Hematopoietic multipotent progenitor cell treated with erythropoietin and hydrocortisone succinate and interleukin-3 and kit ligand, for 17 days (in vitro differentiated cells): ENCODE results near the gene NOSIP.

Experiments
- DNase-seq: peaks from one replicate; pipeline ENCODE4 v3.0.0-alpha.2; 2015; ENCODE audit warnings: low spot score

The NOSIP gene

DNA sequence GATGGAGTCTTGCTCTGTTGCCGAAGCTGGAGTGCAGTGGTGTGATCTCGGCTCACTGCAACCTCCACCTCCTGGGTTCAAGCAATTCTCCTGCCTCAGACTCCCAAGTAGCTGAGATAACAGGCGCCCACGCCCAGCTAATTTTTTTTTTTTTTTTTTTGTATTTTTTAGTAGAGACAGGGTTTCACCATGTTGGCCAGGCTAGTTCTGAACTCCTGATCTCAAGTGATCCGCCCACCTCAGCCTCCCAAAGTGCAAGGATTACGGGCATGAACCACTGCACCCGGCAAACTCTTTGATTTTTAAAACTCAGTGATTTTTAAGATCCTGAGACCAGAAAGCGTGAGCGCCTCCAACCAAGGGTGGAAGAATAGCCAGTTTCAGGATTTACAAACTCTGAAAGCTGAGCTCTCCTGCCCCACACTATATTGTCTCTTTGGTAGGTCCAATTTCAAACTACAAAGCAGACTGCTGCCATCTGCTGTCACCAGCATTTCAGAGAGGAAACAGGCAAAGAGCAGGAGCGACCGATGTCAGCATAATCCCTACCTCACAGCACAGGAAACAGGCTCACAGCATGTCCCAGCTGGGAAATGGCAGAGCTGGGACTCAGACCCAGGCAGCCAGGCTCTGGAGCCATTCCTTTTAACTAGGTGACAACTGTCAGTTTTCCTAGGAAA is 9.2 kb downstream of the NOSIP start:
- DNase-seq, result no peak

DNA sequence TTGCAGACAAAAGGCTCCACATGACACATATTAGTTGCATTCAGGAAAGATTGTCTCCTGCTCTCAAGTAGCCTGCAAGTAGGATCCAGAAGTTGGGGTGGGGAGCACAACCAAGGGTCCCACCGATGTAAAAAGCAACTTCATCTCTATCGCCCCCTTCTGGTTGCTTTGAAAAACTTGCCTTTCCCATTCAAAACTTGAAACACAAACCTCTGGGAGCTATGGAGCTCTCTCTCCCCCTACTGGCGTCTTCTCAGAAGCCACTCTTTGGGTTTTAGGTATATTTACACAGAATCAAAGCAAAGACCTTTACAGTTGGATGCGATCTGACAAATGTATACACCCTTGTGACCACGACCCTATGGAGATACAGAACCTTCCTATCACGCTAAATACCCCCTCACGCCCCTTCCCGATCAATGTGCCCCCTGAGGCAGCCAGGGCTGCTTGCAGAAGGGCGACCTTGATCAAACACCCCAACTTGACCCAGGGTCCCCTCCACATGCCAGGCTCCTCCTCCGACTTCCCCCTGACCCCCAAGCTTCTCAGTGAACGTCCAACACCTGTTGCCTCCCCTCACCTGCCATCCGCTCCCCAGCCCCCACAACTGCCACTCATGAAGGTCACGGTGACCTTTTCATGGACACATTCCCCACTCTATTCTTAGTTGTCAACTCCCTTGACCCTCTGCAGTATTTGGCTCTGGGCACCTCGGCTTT is 10.1 kb downstream of the NOSIP start:
- peak; percentile 92 for DNase-seq

- no peak for DNase-seq
Measured at GRCh38 chr19:49567861-49568441, 12.4 kb downstream of the NOSIP start.

DNA sequence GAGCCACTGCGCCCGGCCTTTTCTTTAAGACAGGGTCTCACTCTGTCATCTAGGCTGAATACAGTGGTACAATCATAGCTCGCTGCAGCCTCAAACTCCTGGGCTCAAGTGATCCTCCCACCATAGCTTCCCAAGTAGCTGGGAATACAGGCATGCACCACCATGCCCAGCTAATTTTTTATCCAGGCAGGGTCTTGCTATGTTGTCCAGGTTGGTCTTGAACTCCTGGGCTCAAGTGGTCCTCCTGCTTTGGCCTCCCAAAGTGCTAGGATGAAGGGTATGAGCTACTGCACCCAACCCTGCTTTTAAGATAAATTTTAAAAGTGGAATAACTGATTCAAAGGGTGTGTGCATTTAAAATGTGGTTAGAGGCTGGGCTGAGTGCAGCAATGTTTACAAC is 14.1 kb downstream of the NOSIP start:
- no peak for DNase-seq

DNA sequence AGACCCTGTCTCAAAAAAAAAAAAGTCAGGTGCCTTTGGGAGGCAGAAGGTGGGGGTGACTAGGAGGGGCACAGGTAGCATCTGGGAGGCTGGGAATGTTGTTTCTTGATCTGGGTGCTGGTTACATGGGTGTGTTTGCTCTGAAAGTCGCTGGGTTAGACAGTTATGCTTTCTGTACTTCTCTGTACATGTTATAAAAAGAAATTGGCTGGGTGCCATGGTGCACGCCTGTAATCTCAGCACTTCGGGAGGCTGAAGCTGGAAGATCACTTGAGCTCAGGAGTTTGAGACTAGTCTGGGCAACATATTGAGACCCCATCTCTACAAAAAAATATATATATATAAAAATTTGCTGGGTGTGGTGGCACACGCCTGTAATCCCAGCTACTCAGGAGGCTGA is 15.1 kb downstream of the NOSIP start:
- peak; percentile 55 for DNase-seq

- no peak for DNase-seq
Measured at GRCh38 chr19:49564616-49565045, 15.7 kb downstream of the NOSIP start.

DNA sequence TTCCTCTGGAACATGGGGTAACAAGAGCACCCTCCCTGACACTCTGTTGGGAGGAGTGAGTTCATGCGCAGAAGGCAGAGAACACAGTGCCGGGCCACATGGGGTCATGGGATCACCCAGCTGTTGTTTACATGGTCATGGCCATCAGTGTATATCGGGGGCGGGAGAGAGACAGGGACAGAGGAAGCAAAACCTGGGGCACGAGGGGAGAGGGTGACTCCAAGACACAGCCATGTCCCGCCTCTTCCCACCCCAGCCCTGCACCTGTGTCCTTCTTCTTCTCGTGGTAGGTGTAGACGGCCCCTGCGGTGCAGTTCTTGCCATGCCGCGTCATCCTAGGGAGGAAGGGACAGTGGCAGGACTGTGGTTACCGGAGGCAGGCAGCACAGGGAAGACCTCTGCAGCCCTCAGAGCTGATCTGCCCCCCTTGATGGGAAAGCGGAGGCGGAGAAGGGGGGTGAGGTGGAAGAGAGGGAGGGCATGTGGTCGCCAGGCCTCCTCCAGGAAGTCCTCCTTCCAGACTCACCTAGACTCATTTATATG is 19.9 kb downstream of the NOSIP start:
- no peak for DNase-seq

GRCh38 chr19:49559928-49560327 is 20.4 kb downstream of the NOSIP start:
- no peak for DNase-seq

- no peak for DNase-seq
Measured at GRCh38 chr19:49559443-49559842, 20.9 kb downstream of the NOSIP start.

GRCh38 chr19:49558591-49558990 is 21.8 kb downstream of the NOSIP start:
- no peak for DNase-seq

GRCh38 chr19:49557641-49558325 is 22.6 kb downstream of the NOSIP start:
- DNase-seq, result no peak

DNA sequence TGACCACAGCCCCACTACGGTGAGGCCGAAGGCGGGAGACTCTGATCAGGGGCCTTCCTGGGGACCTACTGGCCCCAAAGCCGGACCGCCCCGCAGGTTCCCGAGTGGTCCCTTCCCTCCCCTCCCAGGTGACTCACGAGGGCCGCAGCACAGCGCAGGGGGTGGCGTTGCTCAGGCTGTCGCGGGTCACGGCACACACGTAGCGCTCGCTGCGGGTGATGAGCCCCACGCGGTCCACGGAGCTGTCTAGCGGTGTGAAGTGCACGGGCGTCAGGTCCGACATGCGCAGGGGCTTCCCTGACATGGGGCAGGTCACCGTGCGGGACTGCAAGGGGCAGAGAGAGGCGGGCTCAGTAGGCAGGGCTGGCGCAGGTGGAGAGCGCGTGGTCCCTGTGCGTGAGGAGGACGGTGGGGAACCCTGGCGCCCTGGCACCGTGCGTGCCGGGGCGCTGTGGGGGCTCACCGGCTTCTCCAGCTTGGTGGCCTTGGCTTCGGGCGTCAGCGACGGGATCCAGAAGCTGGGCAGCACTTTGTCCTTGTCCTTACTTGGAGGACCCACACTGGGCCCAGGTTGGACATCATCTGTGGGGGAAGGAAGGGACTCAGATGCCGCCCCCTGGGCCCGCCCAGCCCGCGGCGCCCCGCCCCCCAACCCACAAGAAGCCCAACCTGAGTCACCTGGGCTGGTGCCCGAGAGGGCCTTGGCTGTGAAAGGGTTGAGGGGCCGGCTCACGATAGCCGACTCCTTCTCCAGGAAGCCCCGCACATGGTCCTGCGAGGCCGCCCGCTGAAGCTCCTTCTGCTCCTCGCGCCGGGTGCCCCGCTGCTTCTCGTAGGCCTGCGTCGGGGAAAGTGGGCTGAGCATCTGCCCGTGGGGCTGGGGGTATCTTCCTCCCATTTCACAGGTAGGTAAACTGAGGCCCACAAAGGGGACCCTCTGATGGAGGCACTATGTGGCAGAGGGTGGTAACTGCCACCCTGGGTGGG is 23.7 kb downstream of the NOSIP start:
- no peak for DNase-seq

- peak; percentile 31 for DNase-seq
Measured at GRCh38 chr19:49555600-49556411, 24.6 kb downstream of the NOSIP start.

DNA sequence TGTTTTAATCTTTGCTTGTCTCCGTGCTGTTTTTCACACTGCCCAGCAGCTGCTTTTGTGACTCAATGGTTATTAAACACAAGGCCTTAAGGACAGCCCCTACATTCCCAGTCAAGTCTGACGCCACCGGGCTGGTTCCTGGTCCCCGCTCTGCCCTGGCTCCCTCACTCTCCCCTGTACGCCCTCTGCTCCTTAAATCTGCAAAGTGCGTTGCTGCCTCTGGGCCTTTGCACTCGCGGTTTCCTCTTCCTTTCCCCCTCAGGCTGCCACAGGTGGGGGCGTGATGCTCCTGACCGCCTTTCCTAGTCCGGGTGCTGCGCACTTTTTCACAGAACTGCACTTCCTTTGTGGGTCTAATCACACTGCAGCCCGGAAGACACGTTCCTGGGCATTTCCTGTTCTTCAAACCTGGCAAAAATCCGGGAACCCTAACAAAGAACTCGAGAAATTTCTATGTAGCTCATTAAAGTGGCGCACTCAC is 25.6 kb downstream of the NOSIP start:
- DNase-seq, result no peak

GRCh38 chr19:49553451-49554271 is 26.7 kb downstream of the NOSIP start:
- no peak for DNase-seq

GRCh38 chr19:49552749-49553148 is 27.6 kb downstream of the NOSIP start:
- no peak for DNase-seq

GRCh38 chr19:49551531-49551930 is 28.8 kb downstream of the NOSIP start:
- DNase-seq, result no peak

- DNase-seq, result no peak
Measured at GRCh38 chr19:49549045-49549444, 31.3 kb downstream of the NOSIP start.

GRCh38 chr19:49546825-49547565 is 33.4 kb downstream of the NOSIP start:
- DNase-seq, result peak; percentile 92
